ENCODE measurements around the gene TTLL11.

TTLL11 gene

GRCh38 chr9:121893786-121894185, 199.3 kb downstream of the TTLL11 start:
- DNase-seq = no peak

- no peak for DNase-seq
Observed at GRCh38 chr9:121892706-121893105, 200.4 kb downstream of the TTLL11 start.

GRCh38 chr9:121890746-121891145, 202.4 kb downstream of the TTLL11 start:
- DNase-seq = no peak

GRCh38 chr9:121889990-121890563, 203.0 kb downstream of the TTLL11 start:
- DNase-seq = no peak

- no peak for DNase-seq
Observed at GRCh38 chr9:121888438-121888775, 204.7 kb downstream of the TTLL11 start.

GRCh38 chr9:121887553-121888437, 205.3 kb downstream of the TTLL11 start:
- DNase-seq = no peak

- no peak for DNase-seq
Observed at GRCh38 chr9:121886759-121887485, 206.2 kb downstream of the TTLL11 start.

GRCh38 chr9:121885345-121885901, 207.7 kb downstream of the TTLL11 start:
- no peak for DNase-seq

- no peak for DNase-seq
Observed at GRCh38 chr9:121884057-121884541, 209.0 kb downstream of the TTLL11 start.

GRCh38 chr9:121883281-121884056, 209.6 kb downstream of the TTLL11 start:
- no peak for DNase-seq

GRCh38 chr9:121881920-121882500, 211.1 kb downstream of the TTLL11 start:
- no peak for DNase-seq

- no peak for DNase-seq
Observed at GRCh38 chr9:121880343-121880898, 212.7 kb downstream of the TTLL11 start.

- DNase-seq = no peak
Observed at GRCh38 chr9:121878271-121878822, 214.8 kb downstream of the TTLL11 start.

- no peak for DNase-seq
Observed at GRCh38 chr9:121876658-121877271, 216.3 kb downstream of the TTLL11 start.

- no peak for DNase-seq
Observed at GRCh38 chr9:121876255-121876654, 216.9 kb downstream of the TTLL11 start.

GRCh38 chr9:121874524-121874923, 218.6 kb downstream of the TTLL11 start:
- no peak for DNase-seq

GRCh38 chr9:121871431-121872025, 221.6 kb downstream of the TTLL11 start:
- DNase-seq = no peak

GRCh38 chr9:121870271-121870670, 222.8 kb downstream of the TTLL11 start:
- DNase-seq = no peak

GRCh38 chr9:121868626-121869025, 224.5 kb downstream of the TTLL11 start:
- DNase-seq = no peak

GRCh38 chr9:121866927-121867326, 226.2 kb downstream of the TTLL11 start:
- DNase-seq = no peak

- DNase-seq = no peak
Observed at GRCh38 chr9:121865884-121866283, 227.2 kb downstream of the TTLL11 start.

Data from DMS 273 treated with DMSO at 0.1 percent for 48 hours (cell line).